SK-N-SH treated with all-trans-retinoic acid at 6 μM for 48 hours (cell line): ENCODE results near the gene REPS1.

ENCODE experiments used
- ARNTL ChIP-seq: fragments of 450-650 bp; formaldehyde crosslinking; IDR thresholded peaks from 2 replicates; pipeline ENCODE4 v1.5.0; 2020; ENCODE audit warnings: low read depth, mild to moderate bottlenecking, moderate library complexity, borderline replicate concordance
- GLIS3 ChIP-seq: fragments of 250-450 bp; sonication (Bioruptor Pico); IDR thresholded peaks from 2 replicates; pipeline ENCODE4 v1.5.0; 2020; ENCODE audit warnings: mild to moderate bottlenecking, moderate library complexity
- ISL1 ChIP-seq: fragments of 250-450 bp; sonication (Bioruptor Pico); IDR thresholded peaks from 2 replicates; pipeline ENCODE4 v2.1.2; 2022; ENCODE audit warnings: mild to moderate bottlenecking, moderate library complexity
- RARB ChIP-seq: fragments of 250-450 bp; sonication (Bioruptor Pico); IDR thresholded peaks from 2 replicates; pipeline ENCODE4 v1.8.0; 2021; ENCODE audit warnings: mild to moderate bottlenecking, moderate library complexity
- SNAI2 ChIP-seq: fragments of 250-450 bp; sonication (Bioruptor Pico); IDR thresholded peaks from 2 replicates; pipeline ENCODE4 v1.5.0; 2020; ENCODE audit warnings: mild to moderate bottlenecking, moderate library complexity
- ZC3H10 ChIP-seq: fragments of 250-450 bp; sonication (Bioruptor Pico); IDR thresholded peaks from 2 replicates; pipeline ENCODE4 v1.5.1; 2021; ENCODE audit warnings: mild to moderate bottlenecking, moderate library complexity
- ZFP3 ChIP-seq: fragments of 250-450 bp; sonication (Bioruptor Pico); IDR thresholded peaks from 2 replicates; pipeline ENCODE4 v1.5.0; 2020; ENCODE audit warnings: mild to moderate bottlenecking, moderate library complexity
- ZNF565 ChIP-seq: fragments of 450-650 bp; formaldehyde crosslinking; conservative IDR thresholded peaks from 2 replicates; pipeline ENCODE4 v1.5.0; 2020; ENCODE audit warnings: low read depth, mild to moderate bottlenecking, moderate library complexity
- ZNF70 ChIP-seq: fragments of 450-650 bp; formaldehyde crosslinking; IDR thresholded peaks from 2 replicates; pipeline ENCODE4 v1.5.0; 2020; ENCODE audit warnings: mild to moderate bottlenecking, moderate library complexity
- TF ChIP-seq, protein P1 (sequence below): fragments of 250-450 bp; sonication (Bioruptor Pico); IDR thresholded peaks from 2 replicates; pipeline ENCODE4 v1.8.0; 2020; ENCODE audit warnings: mild to moderate bottlenecking, moderate library complexity, borderline replicate concordance
- TF ChIP-seq, protein P2 (sequence below): fragments of 250-450 bp; sonication (Bioruptor Pico); IDR thresholded peaks from 2 replicates; pipeline ENCODE4 v1.8.0; 2021; ENCODE audit warnings: low read depth, mild to moderate bottlenecking, moderate library complexity, borderline replicate concordance

DNA sequence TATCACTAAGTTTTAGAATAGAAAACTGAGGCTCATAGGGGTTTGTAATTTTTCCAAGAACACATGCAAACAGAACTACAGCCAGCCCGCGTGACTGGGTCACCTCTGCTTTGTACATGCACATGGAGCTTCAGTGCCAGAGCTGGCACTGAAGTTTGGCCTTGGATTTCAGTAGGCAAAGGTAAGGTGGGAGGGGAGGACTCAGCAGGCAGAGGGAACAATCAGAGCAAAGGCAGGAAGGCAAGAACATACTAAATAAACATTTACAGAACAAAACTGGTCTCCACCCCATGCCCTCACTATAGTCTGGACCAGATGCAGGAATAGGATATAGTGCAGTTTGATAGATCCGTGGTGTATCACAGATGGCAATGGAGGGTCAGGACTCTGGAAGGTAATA lies 26.9 kb upstream of the REPS1 start:
- TF ChIP-seq GLIS3 (CRISPR knock-in tag) = no peak
- TF ChIP-seq ZC3H10 = no peak
- no peak for TF ChIP-seq ARNTL (CRISPR knock-in tag)
- TF ChIP-seq, protein P1, sequence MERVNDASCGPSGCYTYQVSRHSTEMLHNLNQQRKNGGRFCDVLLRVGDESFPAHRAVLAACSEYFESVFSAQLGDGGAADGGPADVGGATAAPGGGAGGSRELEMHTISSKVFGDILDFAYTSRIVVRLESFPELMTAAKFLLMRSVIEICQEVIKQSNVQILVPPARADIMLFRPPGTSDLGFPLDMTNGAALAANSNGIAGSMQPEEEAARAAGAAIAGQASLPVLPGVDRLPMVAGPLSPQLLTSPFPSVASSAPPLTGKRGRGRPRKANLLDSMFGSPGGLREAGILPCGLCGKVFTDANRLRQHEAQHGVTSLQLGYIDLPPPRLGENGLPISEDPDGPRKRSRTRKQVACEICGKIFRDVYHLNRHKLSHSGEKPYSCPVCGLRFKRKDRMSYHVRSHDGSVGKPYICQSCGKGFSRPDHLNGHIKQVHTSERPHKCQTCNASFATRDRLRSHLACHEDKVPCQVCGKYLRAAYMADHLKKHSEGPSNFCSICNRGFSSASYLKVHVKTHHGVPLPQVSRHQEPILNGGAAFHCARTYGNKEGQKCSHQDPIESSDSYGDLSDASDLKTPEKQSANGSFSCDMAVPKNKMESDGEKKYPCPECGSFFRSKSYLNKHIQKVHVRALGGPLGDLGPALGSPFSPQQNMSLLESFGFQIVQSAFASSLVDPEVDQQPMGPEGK (CRISPR knock-in tag) = no peak
- TF ChIP-seq RARB (CRISPR knock-in tag) = no peak
- TF ChIP-seq, protein P2, sequence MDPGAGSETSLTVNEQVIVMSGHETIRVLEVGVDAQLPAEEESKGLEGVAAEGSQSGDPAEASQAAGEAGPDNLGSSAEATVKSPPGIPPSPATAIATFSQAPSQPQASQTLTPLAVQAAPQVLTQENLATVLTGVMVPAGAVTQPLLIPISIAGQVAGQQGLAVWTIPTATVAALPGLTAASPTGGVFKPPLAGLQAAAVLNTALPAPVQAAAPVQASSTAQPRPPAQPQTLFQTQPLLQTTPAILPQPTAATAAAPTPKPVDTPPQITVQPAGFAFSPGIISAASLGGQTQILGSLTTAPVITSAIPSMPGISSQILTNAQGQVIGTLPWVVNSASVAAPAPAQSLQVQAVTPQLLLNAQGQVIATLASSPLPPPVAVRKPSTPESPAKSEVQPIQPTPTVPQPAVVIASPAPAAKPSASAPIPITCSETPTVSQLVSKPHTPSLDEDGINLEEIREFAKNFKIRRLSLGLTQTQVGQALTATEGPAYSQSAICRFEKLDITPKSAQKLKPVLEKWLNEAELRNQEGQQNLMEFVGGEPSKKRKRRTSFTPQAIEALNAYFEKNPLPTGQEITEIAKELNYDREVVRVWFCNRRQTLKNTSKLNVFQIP = no peak
- no peak for TF ChIP-seq ISL1 (CRISPR knock-in tag)
- TF ChIP-seq ZNF565 (CRISPR knock-in tag) = no peak
- no peak for TF ChIP-seq ZFP3 (CRISPR knock-in tag)
- TF ChIP-seq ZNF70 (CRISPR knock-in tag) = no peak
- no peak for TF ChIP-seq SNAI2 (CRISPR knock-in tag)
